Measurements from ENCODE around the gene MCU. TPM values are rescaled to one million over a fixed set of nuclear protein-coding genes. Genes with fewer than 3 reads are reported as not detected.

The MCU gene
- total and polyA plus RNA-seq, 5 experiments from 2014 or later, result 4.1 to 10.6 (median 9.0) TPM

DNA sequence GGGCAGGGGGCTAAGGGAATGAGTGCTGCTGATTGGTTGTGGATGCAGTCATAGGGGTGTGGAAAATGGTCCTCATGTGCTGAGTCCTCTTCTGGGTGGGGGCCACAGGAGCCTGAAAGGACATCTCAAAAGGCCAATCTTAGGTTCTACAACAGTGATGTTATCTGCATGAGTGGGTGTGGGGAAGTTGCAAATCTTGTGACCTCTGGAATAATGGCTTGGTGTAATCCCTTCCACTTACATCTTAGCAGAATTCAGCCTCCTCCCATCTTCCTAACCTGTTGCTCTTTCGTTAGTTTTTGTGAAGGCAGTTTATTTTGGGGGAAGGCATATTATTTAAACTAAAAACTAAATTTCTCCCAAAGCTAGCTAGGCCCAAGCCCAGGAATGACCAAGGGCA lies 159.6 kb downstream of the MCU start:
- Mint-ChIP-seq H3K4me3 (no peak overlapping the region), H3K27me3 (no peaks in the 10 kb centered on the region), H3K4me1 (peaks cover 0 to 8% (median 0%) of the 10 kb centered on the region in 4 donors), H3K36me3 (peaks cover 4 to 22% (median 4%) of the 10 kb centered on the region in 3 donors), H3K27ac (no peak overlapping the region), H3K9me3 (peaks cover 0 to 11% (median 2%) of the 10 kb centered on the region in 9 donors)
- POLR2A ChIA-PET, result no interaction called here
- no peak for DNase-seq
- ATAC-seq, result no peak

DNA sequence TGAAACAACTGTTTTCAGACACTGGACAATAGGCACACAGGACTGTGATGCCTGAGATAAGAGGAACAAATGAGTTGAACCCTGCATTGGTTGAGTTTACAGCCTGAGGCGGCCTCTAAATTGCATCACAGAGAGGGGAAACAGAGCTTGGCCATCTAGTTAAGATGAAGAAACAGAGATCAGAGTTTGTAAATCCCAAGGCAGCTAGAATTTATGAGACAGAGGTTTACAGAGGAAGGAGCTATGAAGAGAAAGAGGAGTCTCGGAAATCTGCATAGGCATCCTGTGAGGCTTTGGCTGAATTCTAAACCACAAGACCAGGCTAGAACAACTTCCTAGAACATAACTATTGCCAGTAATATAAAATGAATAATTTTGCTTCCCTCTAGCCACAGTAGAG lies 160.6 kb downstream of the MCU start:
- no peak for DNase-seq
- Mint-ChIP-seq H3K4me3 (no peak overlapping the region), H3K36me3 (peaks cover 4 to 22% (median 4%) of the 10 kb centered on the region in 3 donors), H3K9me3 (peaks cover 0 to 11% (median 2%) of the 10 kb centered on the region in 9 donors), H3K27me3 (no peaks in the 10 kb centered on the region), H3K4me1 (peaks cover 0 to 8% (median 0%) of the 10 kb centered on the region in 4 donors), H3K27ac (no peak overlapping the region)
- no peak for ATAC-seq
- POLR2A ChIA-PET, result no interaction called here

DNA sequence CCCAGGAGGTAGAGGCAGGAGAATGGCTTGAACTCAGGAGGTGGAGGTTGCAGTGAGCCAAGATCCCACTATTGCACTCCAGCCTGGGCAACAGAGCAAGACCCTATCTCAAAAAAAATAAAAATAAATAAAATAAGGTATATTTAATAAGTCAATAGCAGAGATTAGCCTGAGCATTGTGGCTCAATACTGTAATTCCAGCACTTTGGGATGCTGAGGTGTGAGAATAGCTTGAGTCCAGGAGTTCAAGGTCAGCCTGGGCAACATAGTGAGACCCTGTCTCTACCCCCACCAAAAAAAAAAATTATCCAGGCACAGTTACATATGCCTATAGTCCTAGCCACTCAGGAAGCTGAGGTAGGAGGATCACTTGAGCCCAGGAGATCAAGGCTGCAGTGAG lies 163.2 kb downstream of the MCU start:
- ATAC-seq (no peak), DNase-seq (no peak)
- POLR2A ChIA-PET, result no interaction called here
- Mint-ChIP-seq H3K9me3 (peaks cover 0 to 11% (median 1%) of the 10 kb centered on the region in 9 donors), H3K4me3 (no peak overlapping the region), H3K27ac (no peak overlapping the region), H3K36me3 (peaks cover 4 to 18% (median 4%) of the 10 kb centered on the region in 3 donors), H3K27me3 (no peaks in the 10 kb centered on the region), H3K4me1 (peaks cover 0 to 2% (median 0%) of the 10 kb centered on the region in 4 donors)

DNA sequence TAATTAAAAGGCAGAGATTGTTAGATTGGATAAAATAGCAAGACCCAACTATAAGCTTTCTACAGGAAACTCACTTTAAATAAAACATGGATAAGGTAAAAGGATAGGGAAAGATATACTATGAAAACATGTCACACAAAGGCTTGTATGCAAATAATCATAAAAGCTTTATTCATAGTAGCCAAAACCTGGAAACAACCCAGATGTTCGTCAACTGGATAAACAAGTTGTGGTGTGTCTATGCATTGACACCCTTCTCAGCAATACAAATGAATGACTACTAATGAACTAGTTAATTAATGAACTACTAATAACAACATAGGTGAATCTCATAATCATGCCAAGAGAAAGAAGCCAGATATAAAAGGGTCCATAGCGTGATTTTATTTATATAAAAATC lies 163.8 kb downstream of the MCU start:
- ATAC-seq, result no peak

DNA sequence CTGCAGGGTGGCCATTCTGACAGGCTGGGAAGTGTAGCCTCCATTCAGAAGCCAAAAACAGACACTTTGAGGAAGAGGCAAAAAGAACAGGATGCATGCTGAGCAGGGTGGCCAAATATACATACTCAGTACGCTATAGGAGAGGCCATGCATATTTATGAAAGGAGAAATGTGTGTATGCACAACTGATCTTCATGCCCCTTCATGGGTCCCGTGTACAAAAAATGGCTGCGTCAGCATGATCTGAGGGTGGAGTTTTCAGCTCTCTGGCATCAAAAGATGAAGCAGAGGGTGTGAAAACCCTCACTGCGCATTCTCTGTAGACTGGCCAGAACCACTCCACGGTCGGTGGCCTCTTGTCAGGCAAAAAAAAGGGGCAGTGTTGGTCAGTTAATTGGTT lies 166.1 kb downstream of the MCU start:
- Mint-ChIP-seq H3K27me3 (no peaks in the 10 kb centered on the region), H3K9me3 (no peaks in the 10 kb centered on the region), H3K4me3 (no peak overlapping the region), H3K36me3 (peaks cover 4 to 25% (median 13%) of the 10 kb centered on the region in 3 donors), H3K27ac (no peak overlapping the region), H3K4me1 (no peaks in the 10 kb centered on the region)
- POLR2A ChIA-PET, result no interaction called here
- ATAC-seq (no peak), DNase-seq (no peak)

More for the DNA sequence above, 163.8 kb downstream of the MCU start:
- POLR2A ChIA-PET, result no interaction called here
- Mint-ChIP-seq H3K4me1 (peaks cover 0 to 2% (median 0%) of the 10 kb centered on the region in 4 donors), H3K4me3 (no peak overlapping the region), H3K36me3 (peaks cover 4 to 20% (median 10%) of the 10 kb centered on the region in 3 donors), H3K27ac (no peak overlapping the region), H3K27me3 (no peaks in the 10 kb centered on the region), H3K9me3 (peaks cover 0 to 11% (median 0%) of the 10 kb centered on the region in 9 donors)
- no peak for DNase-seq

DNA sequence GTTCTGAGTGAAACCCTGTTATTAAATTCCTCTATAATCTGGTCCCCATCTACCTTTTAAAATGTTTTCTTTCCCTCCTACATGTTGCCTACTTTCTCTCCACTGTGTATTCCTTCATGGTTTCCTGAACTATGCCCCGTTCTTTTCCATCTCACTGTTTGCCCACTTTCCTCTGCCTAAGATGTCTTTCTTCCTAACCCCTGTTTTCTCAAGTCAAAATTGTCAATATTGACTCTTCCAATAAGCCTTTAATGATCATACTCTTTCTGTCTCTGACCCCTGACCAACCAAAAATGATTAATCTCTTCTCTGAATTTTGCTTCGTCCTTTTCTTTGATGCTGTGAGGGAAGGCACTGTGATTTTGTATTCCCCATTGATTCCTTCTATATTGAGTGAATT lies 171.0 kb downstream of the MCU start:
- H3K36me3 Mint-ChIP-seq, result peaks cover 0 to 30% (median 15%) of the 10 kb centered on the region in 3 donors
- no peaks in the 10 kb centered on the region for H3K27me3 Mint-ChIP-seq
- no peaks in the 10 kb centered on the region for H3K9me3 Mint-ChIP-seq
- POLR2A ChIA-PET, result no interaction called here
- peak overlapping the region in 2 of 10 donors; percentile 1 to 76 for H3K27ac Mint-ChIP-seq
- ATAC-seq, result no peak
- H3K4me3 Mint-ChIP-seq, result no peak overlapping the region
- H3K4me1 Mint-ChIP-seq, result no peaks in the 10 kb centered on the region
- DNase-seq, result no peak

DNA sequence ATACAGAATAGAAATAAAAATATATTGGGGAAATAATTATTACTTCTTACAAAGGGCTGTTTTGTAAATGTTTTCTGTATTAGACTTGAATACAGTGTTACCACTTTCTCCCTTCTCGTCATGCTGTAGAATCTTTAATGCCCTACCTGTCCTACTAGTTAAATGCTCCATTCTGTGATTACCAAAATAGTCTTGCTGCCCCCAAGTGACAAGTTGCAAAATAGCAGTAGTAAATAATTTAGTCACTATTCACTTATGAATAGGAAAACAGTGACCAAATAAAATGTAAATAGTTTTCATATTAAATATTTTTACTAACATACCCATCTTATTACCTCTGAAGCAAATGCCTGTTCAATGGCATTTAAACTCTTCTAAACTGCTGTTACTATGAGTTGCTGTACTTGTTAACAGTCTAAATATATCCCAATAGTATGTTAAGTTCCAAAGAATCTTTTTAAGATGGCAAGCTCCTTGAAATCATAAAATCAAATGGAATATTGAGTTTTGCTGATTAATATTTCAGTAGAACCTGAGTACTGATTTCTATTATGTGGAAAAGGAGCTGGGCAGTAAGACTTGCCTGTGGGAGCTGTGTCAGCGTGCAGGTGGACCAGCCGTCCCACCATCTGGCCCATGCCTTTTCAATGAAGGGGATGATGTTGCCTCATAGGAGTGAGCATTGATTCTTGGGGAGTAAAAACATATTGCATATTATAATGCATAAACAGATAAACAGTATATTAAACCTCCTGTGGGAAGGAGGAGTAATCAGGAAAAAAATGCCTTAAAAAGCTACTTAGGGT lies 183.5 kb downstream of the MCU start:
- ATAC-seq, result no peak
- H3K36me3 Mint-ChIP-seq, result peaks cover 10 to 45% (median 23%) of the 10 kb centered on the region in 3 donors
- POLR2A ChIA-PET, result no interaction called here

DNA sequence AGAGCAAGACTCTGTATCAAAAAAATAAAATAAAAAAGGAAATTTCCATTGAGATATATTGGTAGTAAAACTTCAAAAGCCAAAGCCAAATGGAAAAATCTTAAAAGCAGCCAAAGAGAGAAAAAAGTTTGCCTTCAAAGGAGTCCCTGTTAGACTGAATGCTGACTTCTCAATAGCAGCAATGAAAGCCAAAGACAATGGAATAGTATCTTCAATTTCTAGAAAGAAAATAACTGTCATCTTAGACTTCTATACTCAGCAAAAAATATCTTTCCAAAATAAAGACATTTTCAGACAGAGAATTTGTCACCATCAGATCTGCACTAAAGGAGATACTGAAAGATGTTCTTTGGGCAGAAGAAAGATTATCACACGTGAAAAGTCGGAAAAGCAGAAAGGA lies 187.3 kb downstream of the MCU start:
- DNase-seq (no peak), ATAC-seq (no peak)
- Mint-ChIP-seq H3K27ac (peak overlapping the region in 1 of 10 donors; percentile 44), H3K4me3 (no peak overlapping the region), H3K27me3 (no peaks in the 10 kb centered on the region), H3K9me3 (peaks cover 0 to 22% (median 5%) of the 10 kb centered on the region in 9 donors), H3K4me1 (no peaks in the 10 kb centered on the region), H3K36me3 (peaks cover 22 to 40% (median 26%) of the 10 kb centered on the region in 3 donors)
- POLR2A ChIA-PET, result no interaction called here

More for the DNA sequence above, 183.5 kb downstream of the MCU start:
- no peaks in the 10 kb centered on the region for H3K27me3 Mint-ChIP-seq
- peaks cover 0 to 3% (median 0%) of the 10 kb centered on the region in 9 donors for H3K9me3 Mint-ChIP-seq
- H3K27ac Mint-ChIP-seq, result no peak overlapping the region
- no peaks in the 10 kb centered on the region for H3K4me1 Mint-ChIP-seq
- H3K4me3 Mint-ChIP-seq, result no peak overlapping the region
- peak in 4 of 10 donors; percentile 1 to 31 (median 26) for DNase-seq

DNA sequence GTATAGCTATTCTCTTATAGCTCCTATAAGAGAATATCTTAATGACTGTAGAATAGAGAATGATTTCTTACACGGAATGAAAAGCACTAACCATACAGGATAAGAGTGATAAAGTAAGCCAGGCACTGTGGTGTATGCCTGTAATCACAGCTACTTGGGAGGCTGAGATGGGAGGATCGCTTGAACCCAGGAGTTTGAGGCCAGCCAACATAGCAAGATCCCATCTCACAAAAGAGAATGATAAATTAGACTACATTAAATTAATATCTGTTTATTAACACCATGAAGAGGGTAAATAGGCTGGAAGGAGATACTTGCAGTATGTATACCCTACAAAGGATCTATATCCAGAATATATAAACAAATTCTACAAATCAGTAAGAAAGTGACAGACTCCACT lies 189.3 kb downstream of the MCU start:
- H3K4me3 Mint-ChIP-seq, result no peak overlapping the region
- no peak for ATAC-seq
- no peak for DNase-seq
- peaks cover 0 to 1% (median 0%) of the 10 kb centered on the region in 4 donors for H3K4me1 Mint-ChIP-seq
- H3K27me3 Mint-ChIP-seq, result no peaks in the 10 kb centered on the region
- POLR2A ChIA-PET, result no interaction called here
- H3K27ac Mint-ChIP-seq, result no peak overlapping the region
- peaks cover 0 to 22% (median 5%) of the 10 kb centered on the region in 9 donors for H3K9me3 Mint-ChIP-seq
- H3K36me3 Mint-ChIP-seq, result peaks cover 26 to 40% (median 27%) of the 10 kb centered on the region in 3 donors

DNA sequence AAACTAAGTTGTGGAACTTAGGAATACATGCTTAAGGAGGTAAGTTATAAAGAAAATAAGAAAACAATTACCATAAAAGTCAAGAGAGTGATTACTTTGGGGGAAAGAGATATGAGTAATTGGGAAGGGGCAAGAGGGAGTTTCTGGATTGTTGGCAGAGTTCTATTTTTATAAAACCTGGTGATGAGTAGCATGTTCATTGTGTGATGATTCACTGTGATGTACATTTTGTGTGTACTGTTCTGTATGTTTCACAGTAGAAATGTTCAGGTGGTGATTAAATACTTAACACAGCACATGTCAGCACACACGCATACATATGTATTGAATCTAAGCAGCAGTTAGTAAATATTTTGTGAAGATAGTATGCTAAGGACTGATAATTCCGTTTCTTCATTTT lies 191.9 kb downstream of the MCU start:
- Mint-ChIP-seq H3K27ac (no peak overlapping the region), H3K27me3 (no peaks in the 10 kb centered on the region), H3K36me3 (peaks cover 24 to 33% (median 28%) of the 10 kb centered on the region in 3 donors), H3K4me3 (no peak overlapping the region), H3K4me1 (peaks cover 5 to 16% (median 13%) of the 10 kb centered on the region in 4 donors), H3K9me3 (peaks cover 0 to 22% (median 5%) of the 10 kb centered on the region in 9 donors)
- ATAC-seq, result no peak
- POLR2A ChIA-PET, result interaction anchor here (0.6 kb wide), 1 partner anchor 307 kb away, joined by 3 read pairs; no protein-coding TSS in a partner anchor
- DNase-seq, result no peak

DNA sequence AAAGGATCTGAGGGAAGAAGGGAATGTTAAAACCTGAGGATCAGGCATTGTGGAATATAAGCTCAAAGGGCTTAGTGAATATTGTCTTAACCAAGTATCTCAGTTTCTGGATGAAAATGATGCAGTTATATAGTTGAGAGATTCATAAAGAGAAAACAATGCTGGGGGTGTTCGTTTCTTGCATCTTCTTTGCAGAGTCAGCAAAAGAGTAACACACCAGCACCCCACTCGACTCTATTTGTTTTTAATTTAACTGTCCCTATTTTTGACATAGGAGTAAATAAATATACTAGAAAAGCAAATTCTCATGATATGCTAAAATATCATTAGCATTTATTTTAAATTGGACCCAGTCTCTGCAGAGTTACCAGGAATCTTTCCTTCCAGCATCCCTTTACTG lies 194.0 kb downstream of the MCU start:
- ATAC-seq (no peak), DNase-seq (no peak)
- H3K36me3 Mint-ChIP-seq, result peaks cover 20 to 28% (median 26%) of the 10 kb centered on the region in 3 donors
- H3K4me1 Mint-ChIP-seq, result peaks cover 5 to 16% (median 13%) of the 10 kb centered on the region in 4 donors
- H3K27me3 Mint-ChIP-seq, result no peaks in the 10 kb centered on the region
- H3K27ac Mint-ChIP-seq, result no peak overlapping the region
- H3K4me3 Mint-ChIP-seq, result no peak overlapping the region
- peaks cover 0 to 22% (median 3%) of the 10 kb centered on the region in 9 donors for H3K9me3 Mint-ChIP-seq
- POLR2A ChIA-PET, result no interaction called here

DNA sequence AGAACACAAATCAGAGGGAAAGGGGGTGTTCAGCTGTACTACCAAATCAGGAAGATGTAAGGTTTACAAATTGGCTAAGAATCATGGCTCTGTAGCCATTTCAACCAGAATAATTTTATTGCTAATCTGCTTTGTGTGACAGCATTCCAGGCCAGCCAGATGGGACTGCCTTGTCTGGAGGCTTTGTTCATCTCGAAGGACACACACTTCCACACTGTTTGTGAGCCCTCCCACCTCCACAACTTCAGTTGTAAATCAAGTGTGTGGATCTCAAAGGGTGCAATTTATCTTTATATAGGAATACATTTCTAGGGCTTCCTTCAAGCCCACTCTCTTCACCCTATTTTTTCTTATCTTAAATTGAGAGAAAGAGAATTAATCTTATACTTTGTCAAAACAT lies 194.7 kb downstream of the MCU start:
- no peak overlapping the region for H3K4me3 Mint-ChIP-seq
- DNase-seq (no peak), ATAC-seq (no peak)
- no peaks in the 10 kb centered on the region for H3K27me3 Mint-ChIP-seq
- H3K4me1 Mint-ChIP-seq, result peaks cover 5 to 16% (median 13%) of the 10 kb centered on the region in 4 donors
- H3K9me3 Mint-ChIP-seq, result peaks cover 0 to 16% (median 3%) of the 10 kb centered on the region in 9 donors
- POLR2A ChIA-PET, result no interaction called here
- H3K27ac Mint-ChIP-seq, result peak overlapping the region in 2 of 10 donors; percentile 8 to 40
- peaks cover 15 to 26% (median 24%) of the 10 kb centered on the region in 3 donors for H3K36me3 Mint-ChIP-seq

DNA sequence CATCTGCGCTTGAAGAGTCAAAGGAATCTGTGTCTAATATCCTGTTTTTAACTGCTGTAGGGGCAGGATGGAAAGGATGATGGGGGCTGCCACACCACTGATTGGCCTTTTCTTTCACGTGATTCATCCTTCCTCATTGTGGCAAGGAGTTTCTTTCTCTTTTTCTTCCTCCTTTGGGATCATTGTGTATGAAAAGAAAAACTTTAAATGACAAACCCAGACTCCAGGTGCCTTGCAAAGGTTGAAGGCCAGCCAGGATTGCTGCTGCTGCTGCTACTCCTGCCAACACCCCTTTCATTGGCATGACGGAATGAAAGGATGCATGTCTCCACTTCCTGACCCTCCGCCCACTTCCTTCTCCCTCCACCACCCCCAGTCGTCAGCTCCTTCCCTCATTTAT lies 195.1 kb downstream of the MCU start:
- ATAC-seq (no peak), DNase-seq (no peak)
- peaks cover 11 to 26% (median 20%) of the 10 kb centered on the region in 3 donors for H3K36me3 Mint-ChIP-seq
- H3K27me3 Mint-ChIP-seq, result no peaks in the 10 kb centered on the region
- peaks cover 0 to 11% (median 3%) of the 10 kb centered on the region in 9 donors for H3K9me3 Mint-ChIP-seq
- POLR2A ChIA-PET, result no interaction called here
- H3K4me1 Mint-ChIP-seq, result peaks cover 5 to 16% (median 13%) of the 10 kb centered on the region in 4 donors
- H3K27ac Mint-ChIP-seq, result peak overlapping the region in 7 of 10 donors; percentile 8 to 82 (median 40)
- H3K4me3 Mint-ChIP-seq, result peak overlapping the region in 8 of 10 donors; percentile 0 to 54 (median 12)

Measured in naive thymus-derived CD8-positive, alpha-beta T cell (primary cell).